Endothelial cell of umbilical vein (primary cell): ENCODE results near the gene TRNAU1AP. TPM values are rescaled to one million over a fixed set of nuclear protein-coding genes. Genes with fewer than 3 reads are reported as not detected.

Experiments used
- BruUV-seq: library from RNA; stranded (reverse); fragments of 400-500 nt; replicated peaks from 2 replicates; lab custom pipeline; 2021; lab: Mats Ljungman, UMichigan
- CTCF ChIA-PET: fragments of 300-600, 350-600 bp; sonication (Branson Sonifier 250); formaldehyde crosslinking; loops from one replicate; lab custom pipeline; 2021; ENCODE audit warnings: antibody characterized with exemption, inconsistent platforms; lab: Charles Lee
- POLR2A ChIA-PET: fragments of 300-600, 350-600 bp; sonication (Branson Sonifier 250); formaldehyde crosslinking; loops from one replicate; lab custom pipeline; 2021; ENCODE audit warnings: antibody characterized with exemption, inconsistent platforms; lab: Charles Lee
- DNase-seq: peaks from one replicate; pipeline ENCODE4 v3.0.0-alpha.2; 2011; ENCODE audit warnings: low read depth, low spot score
- FAIRE-seq: peaks from 2 replicates; lab custom pipeline; 2011; peaks lifted over from hg19 to GRCh38; lab: Jason Lieb, UNC
- H2AFZ ChIP-seq: 2 replicates; pipeline ENCODE4 v1.6.0; 2012; ENCODE audit warnings: low read depth, low read length, control low read depth, inconsistent platforms
- H3K27ac ChIP-seq: 2 replicates; pipeline ENCODE4 v1.5.1; 2011; ENCODE audit warnings: low read depth, mild to moderate bottlenecking, control low read depth, low read length, moderate library complexity; ENCODE audit not compliant: insufficient read depth
- H3K27me3 ChIP-seq, 2 experiments: 2 replicates each; pipeline versions ENCODE4 v1.6.0 to v1.6.1; 2011; ENCODE audit warnings: low read length in 2 of 2, mixed read lengths in 1 of 2; ENCODE audit not compliant: control insufficient read depth in 2 of 2, insufficient read depth in 2 of 2
- H3K36me3 ChIP-seq, 2 experiments: 2 replicates in 1 of 2; 3 replicates in 1 of 2; pipeline ENCODE4 v1.5.1; 2011; ENCODE audit warnings: low read length in 2 of 2, mild to moderate bottlenecking in 1 of 2, moderate library complexity in 1 of 2; ENCODE audit not compliant: control insufficient read depth in 2 of 2, insufficient read depth in 2 of 2; ENCODE audit errors: extremely low read depth in 1 of 2
- H3K4me1 ChIP-seq: 3 replicates; pipeline ENCODE4 v1.5.1; 2011; ENCODE audit warnings: mild to moderate bottlenecking, low read length; ENCODE audit not compliant: control insufficient read depth, insufficient read depth; ENCODE audit errors: extremely low read depth
- H3K4me2 ChIP-seq: 2 replicates; pipeline ENCODE4 v1.6.1; 2011; ENCODE audit warnings: low read length, control low read depth, mixed read lengths; ENCODE audit not compliant: insufficient read depth
- H3K4me3 ChIP-seq, 3 experiments: fragments of 200-600 bp in 1 of 3; sonication (generic), shearing (Covaris generic) in 1 of 3; replicated peaks in 1 of 3; 2 replicates each; pipeline ENCODE4 v1.5.1; 2011 to 2016; ENCODE audit warnings: control low read depth in 3 of 3, low read length in 3 of 3, mild to moderate bottlenecking in 2 of 3, inconsistent platforms in 1 of 3, low read depth in 1 of 3, moderate library complexity in 1 of 3; ENCODE audit not compliant: insufficient read depth in 1 of 3
- H3K79me2 ChIP-seq: 2 replicates; pipeline ENCODE4 v1.6.0; 2012; ENCODE audit warnings: low read length, inconsistent platforms; ENCODE audit not compliant: control insufficient read depth, insufficient read depth
- H3K9ac ChIP-seq: replicated peaks from 2 replicates; pipeline ENCODE3; 2011; ENCODE audit warnings: low read length, control low read depth; ENCODE audit not compliant: insufficient read depth; ENCODE audit errors: extremely low read depth
- H3K9me1 ChIP-seq: replicated peaks from 3 replicates; pipeline ENCODE4 v1.6.0; 2011; ENCODE audit warnings: mild to moderate bottlenecking, low read length; ENCODE audit not compliant: control insufficient read depth, insufficient read depth; ENCODE audit errors: extremely low read depth
- H3K9me3 ChIP-seq: replicated peaks from 2 replicates; pipeline ENCODE4 v1.5.1; 2012; ENCODE audit warnings: low read length, inconsistent platforms; ENCODE audit not compliant: control insufficient read depth, insufficient read depth
- H4K20me1 ChIP-seq: replicated peaks from 2 replicates; pipeline ENCODE3; 2011; ENCODE audit warnings: mild to moderate bottlenecking, low read length; ENCODE audit not compliant: control insufficient read depth, insufficient read depth; ENCODE audit errors: extremely low read depth
- CTCF ChIP-seq, 2 donors: IDR thresholded peaks; 1 replicate in 1 of 2; 2 replicates in 1 of 2; pipeline ENCODE4 v1.5.1; 2011; ENCODE audit warnings: low read length in 2 of 2, mild to moderate bottlenecking in 2 of 2, moderate library complexity in 2 of 2, control low read depth in 1 of 2, inconsistent platforms in 1 of 2, low read depth in 1 of 2; ENCODE audit not compliant: insufficient read depth in 1 of 2; ENCODE audit errors: extremely low read depth in 1 of 2
- EZH2 ChIP-seq: IDR thresholded peaks from 2 replicates; pipeline ENCODE4 v1.6.1; 2012; ENCODE audit warnings: borderline replicate concordance, low read depth, mild to moderate bottlenecking, moderate library complexity, low read length, inconsistent platforms; ENCODE audit not compliant: severe bottlenecking
- FOS ChIP-seq: IDR thresholded peaks from 2 replicates; pipeline ENCODE4 v1.6.1; 2011; ENCODE audit warnings: mild to moderate bottlenecking, low read length, moderate library complexity, borderline replicate concordance; ENCODE audit not compliant: insufficient read depth
- GATA2 ChIP-seq: IDR thresholded peaks from 2 replicates; pipeline ENCODE4 v1.7.0; 2011; ENCODE audit warnings: low read depth, mild to moderate bottlenecking, moderate library complexity, mixed read lengths, low read length; ENCODE audit not compliant: insufficient read length, insufficient read depth
- JUN ChIP-seq: IDR thresholded peaks from 2 replicates; pipeline ENCODE4 v1.6.1; 2011; ENCODE audit warnings: borderline replicate concordance, low read depth; ENCODE audit not compliant: insufficient read length, insufficient read depth
- MAX ChIP-seq: IDR thresholded peaks from 2 replicates; pipeline ENCODE4 v1.6.1; 2011; ENCODE audit not compliant: insufficient read depth, insufficient read length
- MYC ChIP-seq: IDR thresholded peaks from one replicate; pipeline ENCODE4 v1.6.1; 2011; ENCODE audit warnings: mild to moderate bottlenecking, low read depth, low read length
- POLR2A ChIP-seq: IDR thresholded peaks from 2 replicates; pipeline ENCODE4 v1.6.1; 2012; ENCODE audit warnings: low read depth, mild to moderate bottlenecking, control low read depth, low read length
- POLR2AphosphoS5 ChIP-seq: IDR thresholded peaks from 2 replicates; pipeline ENCODE4 v1.6.1; 2012; ENCODE audit warnings: low read depth, mild to moderate bottlenecking, control low read depth, low read length, moderate library complexity; ENCODE audit not compliant: insufficient read depth
- dilution Hi-C: fragments of 300-500 bp; cut with MboI; formaldehyde crosslinking; loops from one replicate; pipeline ENCODE4 v1.15.0; 2019; ENCODE audit warnings: low sequenced_read_pairs; ENCODE audit not compliant: extremely low pct_ligation_motif_present
- intact Hi-C: fragments of 100-400 bp; cut with micrococcal nuclease; formaldehyde crosslinking; loops from one replicate; pipeline ENCODE4 v1.10.0; 2022
- polyA plus RNA-seq, 4 experiments: library from polyadenylated mRNA; depleted of rRNA in 3 of 4; stranded (reverse) in 3 of 4; unstranded in 1 of 4; fragments of >200 nt; gene quantifications; 2 replicates each; pipeline versions ENCODE4 v1.2.1 to v1.2.3, GENCODE V29; 2011 to 2012; ENCODE audit warnings: missing spikeins in 1 of 4
- total RNA-seq: library from RNA; stranded (reverse); gene quantifications from 2 replicates; pipeline ENCODE4 v1.2.3, GENCODE V29; 2021

Gene TRNAU1AP
- total and polyA plus RNA-seq, 2 donors (not counting 3 experiments of a cell fraction or from before 2014, with no cell fraction given), result 32.7 to 46.2 TPM

GRCh38 chr1:28516518-28516956 lies 36.3 kb upstream of the TRNAU1AP start:
- ChIA-PET POLR2A (interaction anchor here (0.7 to 3.5 kb wide), 7 partner anchors 9 to 1363 kb away, joined by 3 to 19 read pairs (median 3); partner anchors contain the start of gene RCC1), CTCF (interaction anchor here (0.7 to 3.3 kb wide), 6 partner anchors 25 to 1728 kb away, joined by 3 to 32 read pairs (median 6); no protein-coding TSS in a partner anchor)
- Histone ChIP-seq H3K4me2 (no peak overlapping the region), H4K20me1 (no peaks in the 10 kb centered on the region), H3K9me1 (no peaks in the 10 kb centered on the region), H3K79me2 (peaks cover 30% of the 10 kb centered on the region), H3K27me3 (no peaks in the 10 kb centered on the region), H3K4me1 (peaks cover 14% of the 10 kb centered on the region), H3K4me3 (no peak overlapping the region), H3K27ac (no peak overlapping the region), H2AFZ (no peak overlapping the region), H3K36me3 (peaks cover 3 to 7% of the 10 kb centered on the region in 2 experiments), H3K9ac (no peak overlapping the region), H3K9me3 (no peaks in the 10 kb centered on the region)
- intact Hi-C loops, result loop anchor here (5.0 kb wide), 2 partner anchors 126 to 221 kb away; partner anchors contain the start of genes TAF12 and YTHDF2
- DNase-seq (no peak), FAIRE-seq (peak; percentile 8)
- TF ChIP-seq EZH2 (no peak), POLR2A (no peak), FOS (no peak), GATA2 (no peak), MAX (no peak), POLR2AphosphoS5 (no peak)
- dilution Hi-C loops, result no loop called here
- BruUV-seq, result no TSS peak

GRCh38 chr1:28517649-28517999 lies 35.3 kb upstream of the TRNAU1AP start:
- BruUV-seq, result no TSS peak
- TF ChIP-seq EZH2 (no peak), POLR2A (no peak), MAX (no peak), CTCF (IDR thresholded peaks at IDR 0.05; ENCODE audit: extremely low read depth in 1 of 2, insufficient read depth in 1 of 2, low read depth in 1 of 2, low read length in 2 of 2) (no peak), FOS (no peak), GATA2 (no peak), JUN (no peak), POLR2AphosphoS5 (no peak), MYC (no peak)
- no peak overlapping the region for H3K27ac ChIP-seq
- ChIA-PET CTCF (interaction anchor here (1.1 to 3.3 kb wide), 4 partner anchors 24 to 359 kb away, joined by 3 to 32 read pairs (median 6); no protein-coding TSS in a partner anchor), POLR2A (interaction anchor here (0.5 to 3.5 kb wide), 2 partner anchors 64 to 77 kb away, joined by 4 to 19 read pairs; no protein-coding TSS in a partner anchor)
- peak overlapping the region; percentile 59 for H3K4me2 ChIP-seq
- dilution Hi-C loops (no loop called here), intact Hi-C loops (loop anchor here (5.0 kb wide), 2 partner anchors 125 to 220 kb away; partner anchors contain the start of genes TAF12 and YTHDF2)
- peak overlapping the region; percentile 75 for H3K9ac ChIP-seq
- DNase-seq, result no peak
- peaks cover 14% of the 10 kb centered on the region for H3K4me1 ChIP-seq
- peaks cover 38% of the 10 kb centered on the region for H3K79me2 ChIP-seq
- H3K36me3 ChIP-seq, result peaks cover 0 to 3% of the 10 kb centered on the region in 2 experiments
- no peak for FAIRE-seq
- peak overlapping the region in 1 of 3 experiments; percentile 52 for H3K4me3 ChIP-seq
- no peaks in the 10 kb centered on the region for H3K9me3 ChIP-seq
- no peaks in the 10 kb centered on the region for H3K9me1 ChIP-seq
- H3K27me3 ChIP-seq, result no peaks in the 10 kb centered on the region
- peak overlapping the region; percentile 8 for H2AFZ ChIP-seq
- no peaks in the 10 kb centered on the region for H4K20me1 ChIP-seq
